Tibial nerve (tissue), 4 donors: ENCODE data around the gene AGAP5. TPM values are rescaled to one million over a fixed set of nuclear protein-coding genes. Genes with fewer than 3 reads are reported as not detected.

ENCODE experiments used
- DNase-seq, 2 donors: peaks; one replicate each; pipeline ENCODE4 v3.0.0-alpha.2; 2019; ENCODE audit warnings: low spot score in 2 of 2
- H3K27ac ChIP-seq, 4 donors: fragments of 200-600 bp; sonication (generic) in 3 of 4; one replicate each; pipeline ENCODE4 v1.5.1; 2017 to 2019; ENCODE audit warnings: mild to moderate bottlenecking in 1 of 4
- H3K27me3 ChIP-seq, 2 donors: fragments of 200-600 bp; sonication (generic) in 1 of 2; one replicate each; pipeline versions ENCODE4 v1.5.1 to v1.6.0; 2017 to 2019
- H3K36me3 ChIP-seq, 3 donors: fragments of 200-600 bp; sonication (generic); one replicate each; pipeline ENCODE4 v1.5.1; 2018 to 2019
- H3K4me1 ChIP-seq, 4 donors: fragments of 200-600 bp; sonication (generic) in 3 of 4; one replicate each; pipeline ENCODE4 v1.5.1; 2017 to 2019
- H3K4me3 ChIP-seq, 4 donors: fragments of 200-600 bp; sonication (generic) in 3 of 4; one replicate each; pipeline ENCODE4 v1.5.1; 2017 to 2019; ENCODE audit warnings: mild to moderate bottlenecking in 1 of 4, moderate library complexity in 1 of 4
- H3K9me3 ChIP-seq, 4 donors: fragments of 200-600 bp; sonication (generic) in 3 of 4; one replicate each; pipeline ENCODE4 v1.5.1; 2017 to 2019
- EP300 ChIP-seq, 2 donors: sonication (generic); formaldehyde crosslinking; IDR thresholded peaks; one replicate each; pipeline ENCODE4 v1.6.1; 2017; ENCODE audit warnings: antibody characterized with exemption in 2 of 2, mild to moderate bottlenecking in 1 of 2
- POLR2A ChIP-seq, 2 donors: fragments of 450-650 bp; IDR thresholded peaks; one replicate each; pipeline ENCODE4 v1.6.1; 2017; ENCODE audit warnings: antibody characterized with exemption in 2 of 2, mild to moderate bottlenecking in 2 of 2, moderate library complexity in 2 of 2
- WGBS, 2 donors: methylation state at CpG; one replicate each; pipeline ENCODE4 v1.1.5; 2018; 5-methylcytosine and 5-hydroxymethylcytosine counted together
- total RNA-seq, 4 donors: library from RNA; depleted of rRNA; stranded (reverse); fragments of >200 nt; gene quantifications; one replicate each; pipeline ENCODE4 v1.1.0, GENCODE V29; 2016
- TF ChIP-seq, protein P1 (sequence below), 5 experiments: fragments of 200-600 bp in 3 of 5; fragments of 450-650 bp in 2 of 5; sonication (generic) in 3 of 5; IDR thresholded peaks; one replicate each; pipeline ENCODE4 v1.5.1; 2016 to 2019; ENCODE audit warnings: antibody characterized with exemption in 5 of 5, mild to moderate bottlenecking in 3 of 5, moderate library complexity in 2 of 5

The AGAP5 gene
- total RNA-seq, 4 donors from 2014 or later, result 7.8 to 13.8 (median 8.8) TPM

- Histone ChIP-seq H3K27ac (peak within 1 kb of the TSS in 2 of 4 donors; percentile 6 to 65), H3K4me3 (no peak within 1 kb of the TSS), H3K9me3 (no peaks in the 10 kb centered on the region), H3K4me1 (peaks cover 0 to 11% (median 0%) of the 10 kb centered on the region in 4 donors), H3K36me3 (no peaks in the 10 kb centered on the region), H3K27me3 (no peaks in the 10 kb centered on the region)
- TF ChIP-seq EP300 (IDR thresholded peaks at IDR 0.05), result no peak
- TF ChIP-seq, protein P1, sequence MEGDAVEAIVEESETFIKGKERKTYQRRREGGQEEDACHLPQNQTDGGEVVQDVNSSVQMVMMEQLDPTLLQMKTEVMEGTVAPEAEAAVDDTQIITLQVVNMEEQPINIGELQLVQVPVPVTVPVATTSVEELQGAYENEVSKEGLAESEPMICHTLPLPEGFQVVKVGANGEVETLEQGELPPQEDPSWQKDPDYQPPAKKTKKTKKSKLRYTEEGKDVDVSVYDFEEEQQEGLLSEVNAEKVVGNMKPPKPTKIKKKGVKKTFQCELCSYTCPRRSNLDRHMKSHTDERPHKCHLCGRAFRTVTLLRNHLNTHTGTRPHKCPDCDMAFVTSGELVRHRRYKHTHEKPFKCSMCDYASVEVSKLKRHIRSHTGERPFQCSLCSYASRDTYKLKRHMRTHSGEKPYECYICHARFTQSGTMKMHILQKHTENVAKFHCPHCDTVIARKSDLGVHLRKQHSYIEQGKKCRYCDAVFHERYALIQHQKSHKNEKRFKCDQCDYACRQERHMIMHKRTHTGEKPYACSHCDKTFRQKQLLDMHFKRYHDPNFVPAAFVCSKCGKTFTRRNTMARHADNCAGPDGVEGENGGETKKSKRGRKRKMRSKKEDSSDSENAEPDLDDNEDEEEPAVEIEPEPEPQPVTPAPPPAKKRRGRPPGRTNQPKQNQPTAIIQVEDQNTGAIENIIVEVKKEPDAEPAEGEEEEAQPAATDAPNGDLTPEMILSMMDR (IDR thresholded peaks at IDR 0.05), result no peak
- DNase-seq, result no peak
- WGBS, 2 donors, result 52 to 56% methylated on average over 5 of the region's 5 CpGs
Observed at GRCh38 chr10:73655990-73656298, 42.0 kb downstream of the AGAP5 start, which contains the start of gene SYNPO2L. SYNPO2L (minus strand) TSS chr10:73656029; CDS start chr10:73655922, 107 bp downstream.

DNA sequence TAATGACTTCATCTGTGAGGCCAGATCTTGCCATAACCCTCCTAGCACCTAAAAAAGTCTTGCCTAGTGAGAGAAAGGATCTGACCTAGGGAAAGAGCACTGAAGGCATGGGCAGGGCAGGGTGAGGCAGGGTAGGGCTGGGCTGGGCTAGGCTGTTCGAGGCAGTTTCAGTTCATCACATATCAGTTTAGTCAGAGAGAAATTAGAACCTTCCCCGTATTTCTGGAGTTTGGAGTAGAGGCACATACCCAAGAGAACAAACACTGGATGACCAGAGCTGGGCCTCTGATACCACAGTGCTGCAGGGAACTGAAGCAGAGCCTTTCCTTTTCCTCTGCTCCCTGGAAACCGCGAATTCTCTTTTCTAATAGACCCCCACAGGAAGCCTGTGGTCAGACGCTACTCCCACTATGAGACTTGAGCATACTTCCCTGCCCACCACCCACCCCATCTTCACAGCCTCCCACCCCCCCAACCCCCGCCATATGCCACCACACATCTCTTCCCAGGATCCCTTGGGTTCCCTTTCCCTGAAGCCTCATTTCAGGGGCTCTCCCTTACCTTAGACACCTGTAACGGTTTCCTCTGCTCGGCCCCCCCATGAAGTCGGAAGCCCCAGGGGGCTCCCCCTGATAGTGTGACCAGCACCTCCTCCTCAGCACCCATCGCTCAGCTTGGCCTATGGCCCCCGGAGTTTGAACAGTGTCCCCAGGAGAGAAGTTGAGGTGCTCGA, 42.5 kb downstream of the AGAP5 start:
- peak overlapping the region in 2 of 4 donors; percentile 6 to 65 for H3K27ac ChIP-seq
- H3K36me3 ChIP-seq, result no peaks in the 10 kb centered on the region
- H3K4me1 ChIP-seq, result peaks cover 0 to 11% (median 0%) of the 10 kb centered on the region in 4 donors
- TF ChIP-seq, protein P1 (IDR thresholded peaks at IDR 0.05), result no peak
- no peak for TF ChIP-seq EP300 (IDR thresholded peaks at IDR 0.05)
- no peak for TF ChIP-seq POLR2A (IDR thresholded peaks at IDR 0.05)
- H3K27me3 ChIP-seq, result no peaks in the 10 kb centered on the region
- WGBS, 2 donors, result 76 to 83% methylated on average over 12 of the region's 12 CpGs
- H3K4me3 ChIP-seq, result no peak overlapping the region
- DNase-seq, result no peak
- no peaks in the 10 kb centered on the region for H3K9me3 ChIP-seq

DNA sequence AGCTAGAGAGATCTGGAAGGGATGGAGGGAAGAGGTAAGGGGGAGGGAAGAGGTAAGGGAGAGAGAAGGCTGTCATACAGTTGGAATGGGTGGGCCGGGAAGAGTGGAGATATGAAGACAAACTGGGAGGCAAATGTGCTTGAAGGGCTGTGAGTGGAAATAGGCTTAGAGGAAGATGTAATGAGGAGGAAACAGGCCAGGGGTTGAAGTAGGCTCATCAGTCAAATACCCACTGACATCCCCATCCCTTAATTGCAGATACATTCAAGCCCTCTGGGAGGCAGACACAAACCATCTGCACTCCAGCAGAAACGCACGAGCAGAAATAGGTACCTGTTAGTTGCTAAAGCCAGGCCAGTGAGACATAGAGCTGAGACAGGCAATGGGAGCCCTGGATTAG, 44.2 kb downstream of the AGAP5 start:
- H3K27me3 ChIP-seq, result no peaks in the 10 kb centered on the region
- no peak overlapping the region for H3K27ac ChIP-seq
- DNase-seq, result no peak
- no peak overlapping the region for H3K4me3 ChIP-seq
- peaks cover 0 to 15% (median under 1%) of the 10 kb centered on the region in 4 donors for H3K4me1 ChIP-seq
- WGBS, 2 donors, result 77 to 81% methylated on average over 3 of the region's 3 CpGs
- TF ChIP-seq, protein P1 (IDR thresholded peaks at IDR 0.05), result no peak
- TF ChIP-seq EP300 (IDR thresholded peaks at IDR 0.05) (no peak), POLR2A (IDR thresholded peaks at IDR 0.05) (no peak)
- H3K9me3 ChIP-seq, result no peaks in the 10 kb centered on the region
- no peaks in the 10 kb centered on the region for H3K36me3 ChIP-seq

DNA sequence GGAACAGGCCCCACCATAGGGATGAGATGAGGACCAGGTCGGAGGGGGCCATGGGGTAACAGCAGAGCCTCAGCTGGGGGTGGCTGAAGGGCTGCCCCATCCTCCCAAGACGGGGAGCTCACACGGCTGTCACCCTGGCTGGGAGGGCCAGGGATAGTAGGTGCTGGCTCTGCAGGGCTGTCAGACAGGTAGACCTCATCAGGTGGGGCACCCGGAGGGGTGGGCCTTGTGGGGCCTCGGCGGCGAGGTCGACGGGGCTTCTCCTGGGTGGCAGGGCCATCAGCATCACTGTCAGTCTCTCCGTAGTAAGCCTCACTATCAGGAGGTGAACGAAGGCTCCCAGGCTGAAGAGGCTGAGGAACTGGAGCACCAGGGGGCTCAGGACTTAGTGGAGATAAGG, 44.7 kb downstream of the AGAP5 start:
- H3K9me3 ChIP-seq, result no peaks in the 10 kb centered on the region
- H3K27ac ChIP-seq, result no peak overlapping the region
- WGBS, 2 donors, result 88 to 92% methylated on average over 10 to 11 of the region's 11 CpGs
- TF ChIP-seq EP300 (IDR thresholded peaks at IDR 0.05), result no peak
- TF ChIP-seq, protein P1 (IDR thresholded peaks at IDR 0.05), result no peak
- no peak for TF ChIP-seq POLR2A (IDR thresholded peaks at IDR 0.05)
- H3K27me3 ChIP-seq, result no peaks in the 10 kb centered on the region
- no peaks in the 10 kb centered on the region for H3K36me3 ChIP-seq
- DNase-seq, result no peak
- H3K4me3 ChIP-seq, result no peak overlapping the region
- peaks cover 0 to 20% (median 3%) of the 10 kb centered on the region in 4 donors for H3K4me1 ChIP-seq

DNA sequence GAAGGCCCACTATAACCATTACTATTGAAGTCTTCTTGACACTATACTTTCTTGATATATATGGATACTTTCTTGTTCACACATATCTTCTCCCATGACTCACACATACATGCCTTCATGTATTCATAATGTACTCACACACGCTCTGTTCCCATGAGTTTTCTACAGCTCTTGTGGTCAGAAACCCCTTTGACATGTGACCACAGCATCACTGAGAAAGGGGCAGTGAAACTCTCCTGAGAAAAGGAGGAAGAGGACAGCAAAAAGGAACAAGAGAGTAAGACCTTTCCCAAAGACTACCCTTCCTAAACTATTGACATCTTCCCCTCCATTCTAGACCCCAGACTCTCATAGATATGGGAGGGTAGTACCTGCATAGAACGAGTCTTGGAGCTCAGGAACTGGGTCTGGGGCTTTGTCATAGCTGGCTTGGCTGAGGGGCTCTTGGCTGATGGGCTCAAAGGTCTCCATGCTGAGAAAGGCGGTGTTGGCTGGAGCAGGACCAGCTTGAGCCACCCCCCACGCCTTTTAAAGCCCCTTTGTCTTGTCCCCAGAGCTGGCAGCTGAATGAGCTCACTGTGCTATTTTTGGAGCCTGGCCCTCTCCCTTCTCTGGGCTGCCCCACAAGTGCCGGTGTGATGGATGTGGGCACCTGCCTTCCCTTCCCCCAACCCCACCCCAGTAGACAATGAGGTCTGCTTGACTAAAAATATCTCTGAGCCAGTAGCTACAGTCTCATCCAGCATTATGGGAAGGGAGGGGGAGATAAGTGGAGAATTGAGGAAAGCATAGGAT, 47.2 kb downstream of the AGAP5 start:
- H3K36me3 ChIP-seq, result no peaks in the 10 kb centered on the region
- no peaks in the 10 kb centered on the region for H3K27me3 ChIP-seq
- no peak overlapping the region for H3K4me3 ChIP-seq
- DNase-seq, result no peak
- peaks cover 0 to 29% (median 11%) of the 10 kb centered on the region in 4 donors for H3K4me1 ChIP-seq
- H3K27ac ChIP-seq, result no peak overlapping the region
- 41 to 55% methylated on average over 5 of the region's 5 CpGs for WGBS, 2 donors
- TF ChIP-seq POLR2A (IDR thresholded peaks at IDR 0.05), result no peak
- TF ChIP-seq EP300 (IDR thresholded peaks at IDR 0.05), result no peak
- TF ChIP-seq, protein P1 (IDR thresholded peaks at IDR 0.05), result no peak
- no peaks in the 10 kb centered on the region for H3K9me3 ChIP-seq
